Parathyroid adenoma (tissue), 2 donors: Measurements from ENCODE around the gene NDUFA12.
A peak's percentile ranks its signal among the peaks of the same experiment; 100 is the strongest.

ENCODE experiments used
- H2AFZ ChIP-seq: fragments of 300-600 bp; sonication (generic); one replicate; pipeline ENCODE4 v1.7.0; 2017; ENCODE audit warnings: antibody characterized with exemption, mild to moderate bottlenecking
- H3K27ac ChIP-seq: fragments of 300-600 bp; sonication (generic); one replicate; pipeline ENCODE4 v1.7.0; 2017
- H3K27me3 ChIP-seq: fragments of 300-600 bp; sonication (generic); one replicate; pipeline ENCODE4 v1.7.0; 2017; ENCODE audit warnings: low read length; ENCODE audit not compliant: control insufficient read depth, insufficient read depth
- H3K36me3 ChIP-seq: fragments of 300-600 bp; sonication (generic); one replicate; pipeline ENCODE4 v1.7.0; 2017; ENCODE audit warnings: low read length; ENCODE audit not compliant: control insufficient read depth, insufficient read depth
- H3K4me1 ChIP-seq: fragments of 300-600 bp; sonication (generic); one replicate; pipeline ENCODE4 v1.7.0; 2017; ENCODE audit warnings: control low read depth
- H3K4me2 ChIP-seq: fragments of 300-600 bp; sonication (generic); one replicate; pipeline ENCODE4 v1.7.0; 2017; ENCODE audit warnings: low read length
- H3K4me3 ChIP-seq: fragments of 300-600 bp; sonication (generic); one replicate; pipeline ENCODE4 v1.7.0; 2017; ENCODE audit warnings: low read depth, low read length
- H3K79me2 ChIP-seq: fragments of 300-600 bp; sonication (generic); one replicate; pipeline ENCODE4 v1.7.0; 2017; ENCODE audit warnings: control low read depth
- H3K9ac ChIP-seq: fragments of 300-600 bp; sonication (generic); one replicate; pipeline ENCODE4 v1.7.0; 2017; ENCODE audit warnings: mild to moderate bottlenecking
- H3K9me3 ChIP-seq: fragments of 300-600 bp; sonication (generic); one replicate; pipeline ENCODE4 v1.7.0; 2017; ENCODE audit warnings: low read length; ENCODE audit not compliant: control insufficient read depth
- TF ChIP-seq, protein P1 (sequence below): fragments of 300-600 bp; sonication (generic); IDR thresholded peaks from one replicate; pipeline ENCODE4 v1.7.0; 2017; ENCODE audit warnings: antibody characterized with exemption, mild to moderate bottlenecking
- donor health status: primary hyperparathyroidism.

NDUFA12 gene

DNA sequence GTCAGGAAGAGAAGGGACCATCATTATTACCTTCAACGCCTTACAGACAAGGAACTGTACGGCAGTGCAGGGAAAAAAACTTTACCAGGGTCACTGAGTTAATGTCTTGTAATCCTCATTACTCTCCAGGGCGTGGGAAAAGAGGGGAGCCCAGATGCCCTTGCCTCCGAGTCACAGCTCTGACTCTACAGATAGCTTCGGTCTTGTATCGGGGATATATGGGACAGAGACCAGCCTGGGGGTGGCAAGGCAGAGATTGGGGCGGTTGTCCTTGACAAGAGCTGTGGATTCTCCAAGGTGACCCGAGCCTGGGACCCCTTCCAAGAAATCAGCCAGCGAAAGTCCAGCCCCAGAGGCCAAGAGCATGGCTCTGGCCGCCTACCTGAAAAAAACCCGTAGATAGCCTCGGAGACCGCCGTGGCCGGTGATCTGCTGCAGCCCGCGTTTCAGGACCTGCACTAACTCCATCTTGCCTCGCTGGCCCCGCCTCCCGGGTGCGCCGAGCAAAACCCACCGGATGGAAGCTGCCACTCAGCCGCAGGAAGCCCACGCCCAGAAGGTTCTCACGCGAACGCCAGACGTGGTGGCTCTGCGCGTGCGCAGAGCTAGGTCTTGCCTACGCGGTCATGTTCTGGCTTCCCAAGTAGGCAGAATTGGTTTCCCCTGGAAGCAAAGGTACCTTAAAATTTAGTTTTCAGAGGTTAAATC, at the start of gene NDUFA12:
TSS of gene NDUFA12 (minus strand) at position 485 of the 708 bp plus-strand sequence. CDS start at position 468, 17 bp downstream.
- Histone ChIP-seq H3K79me2 (peaks cover 12% of the 10 kb centered on the region), H3K27me3 (no peaks in the 10 kb centered on the region), H3K4me1 (no peaks in the 10 kb centered on the region), H3K4me2 (peak within 1 kb of the TSS; percentile 56), H2AFZ (peak within 1 kb of the TSS; percentile 81), H3K9me3 (no peaks in the 10 kb centered on the region), H3K4me3 (peak within 1 kb of the TSS; percentile 81), H3K27ac (peak within 1 kb of the TSS; percentile 82), H3K36me3 (no peaks in the 10 kb centered on the region), H3K9ac (peak within 1 kb of the TSS; percentile 56)
- TF ChIP-seq, protein P1, sequence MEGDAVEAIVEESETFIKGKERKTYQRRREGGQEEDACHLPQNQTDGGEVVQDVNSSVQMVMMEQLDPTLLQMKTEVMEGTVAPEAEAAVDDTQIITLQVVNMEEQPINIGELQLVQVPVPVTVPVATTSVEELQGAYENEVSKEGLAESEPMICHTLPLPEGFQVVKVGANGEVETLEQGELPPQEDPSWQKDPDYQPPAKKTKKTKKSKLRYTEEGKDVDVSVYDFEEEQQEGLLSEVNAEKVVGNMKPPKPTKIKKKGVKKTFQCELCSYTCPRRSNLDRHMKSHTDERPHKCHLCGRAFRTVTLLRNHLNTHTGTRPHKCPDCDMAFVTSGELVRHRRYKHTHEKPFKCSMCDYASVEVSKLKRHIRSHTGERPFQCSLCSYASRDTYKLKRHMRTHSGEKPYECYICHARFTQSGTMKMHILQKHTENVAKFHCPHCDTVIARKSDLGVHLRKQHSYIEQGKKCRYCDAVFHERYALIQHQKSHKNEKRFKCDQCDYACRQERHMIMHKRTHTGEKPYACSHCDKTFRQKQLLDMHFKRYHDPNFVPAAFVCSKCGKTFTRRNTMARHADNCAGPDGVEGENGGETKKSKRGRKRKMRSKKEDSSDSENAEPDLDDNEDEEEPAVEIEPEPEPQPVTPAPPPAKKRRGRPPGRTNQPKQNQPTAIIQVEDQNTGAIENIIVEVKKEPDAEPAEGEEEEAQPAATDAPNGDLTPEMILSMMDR, result no peak

DNA sequence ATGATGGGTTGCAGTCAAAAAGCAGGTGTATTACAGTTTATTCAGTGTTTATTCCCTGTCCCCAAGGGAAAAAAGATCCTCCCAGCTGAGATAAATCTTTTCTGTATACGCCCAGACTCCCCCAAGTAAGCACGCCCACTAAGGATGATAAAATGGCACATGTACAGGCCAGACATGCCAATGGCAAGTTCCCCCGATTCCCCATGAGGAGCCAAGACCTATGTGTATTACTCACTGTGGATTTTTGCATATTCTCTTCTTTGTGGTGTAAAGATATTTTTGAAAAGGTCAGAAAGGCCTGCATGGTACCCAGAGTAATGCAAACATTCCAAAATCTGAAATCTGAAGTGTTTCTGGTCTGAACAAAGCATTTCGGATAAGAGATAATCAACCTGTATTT, 47.7 kb upstream of the NDUFA12 start:
- H3K4me2 ChIP-seq, result no peak overlapping the region
- H3K79me2 ChIP-seq, result no peaks in the 10 kb centered on the region
- no peaks in the 10 kb centered on the region for H3K4me1 ChIP-seq
- H3K27ac ChIP-seq, result no peak overlapping the region
- H2AFZ ChIP-seq, result no peak overlapping the region
- TF ChIP-seq, protein P1, result no peak
- no peaks in the 10 kb centered on the region for H3K36me3 ChIP-seq
- no peak overlapping the region for H3K4me3 ChIP-seq
- H3K27me3 ChIP-seq, result no peaks in the 10 kb centered on the region
- no peak overlapping the region for H3K9ac ChIP-seq
- no peaks in the 10 kb centered on the region for H3K9me3 ChIP-seq

DNA sequence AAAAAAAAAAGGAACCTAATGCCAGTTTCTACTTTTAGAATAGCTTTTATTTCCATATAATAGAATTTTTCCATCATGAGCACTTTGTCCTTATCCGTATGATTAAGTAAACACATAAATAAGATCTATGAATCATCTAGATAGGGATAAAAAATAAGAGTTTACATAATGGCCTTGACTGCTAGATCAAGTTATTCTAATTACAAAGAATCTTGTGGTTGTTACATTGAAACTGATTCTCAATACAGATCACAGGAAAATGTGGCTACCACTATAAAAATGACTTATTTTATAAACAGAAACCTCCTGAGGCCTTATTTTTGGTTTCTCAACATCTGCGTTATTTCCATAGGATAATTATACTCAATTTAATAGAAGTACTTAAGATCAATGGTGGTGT, 34.4 kb upstream of the NDUFA12 start:
- no peak overlapping the region for H3K4me2 ChIP-seq
- no peak overlapping the region for H3K27ac ChIP-seq
- no peaks in the 10 kb centered on the region for H3K9me3 ChIP-seq
- H3K27me3 ChIP-seq, result no peaks in the 10 kb centered on the region
- H3K9ac ChIP-seq, result no peak overlapping the region
- no peak overlapping the region for H3K4me3 ChIP-seq
- H3K4me1 ChIP-seq, result no peaks in the 10 kb centered on the region
- H3K36me3 ChIP-seq, result no peaks in the 10 kb centered on the region
- no peak overlapping the region for H2AFZ ChIP-seq
- no peaks in the 10 kb centered on the region for H3K79me2 ChIP-seq
- TF ChIP-seq, protein P1, result no peak

DNA sequence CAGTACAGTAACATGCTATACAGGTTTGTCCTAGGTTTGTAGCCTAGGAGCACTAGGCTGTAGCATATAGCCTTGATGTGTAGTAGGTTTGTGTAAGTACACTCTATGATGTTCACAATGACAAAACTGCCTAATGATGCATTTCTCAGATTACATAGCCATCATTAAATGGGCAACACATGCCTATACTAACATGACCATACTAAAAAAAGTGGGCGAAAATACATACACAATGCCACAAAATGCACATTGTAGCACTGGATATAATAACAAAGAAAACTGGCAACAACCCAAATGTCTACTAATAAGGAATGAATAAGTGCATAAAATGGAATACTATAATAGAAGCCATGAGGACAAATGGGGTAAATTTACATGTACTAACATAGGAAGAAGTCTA, 31.3 kb upstream of the NDUFA12 start:
- H3K36me3 ChIP-seq, result no peaks in the 10 kb centered on the region

More for the DNA sequence above, 31.3 kb upstream of the NDUFA12 start:
- TF ChIP-seq, protein P1, result no peak
- no peaks in the 10 kb centered on the region for H3K4me1 ChIP-seq
- no peaks in the 10 kb centered on the region for H3K27me3 ChIP-seq
- no peaks in the 10 kb centered on the region for H3K79me2 ChIP-seq
- H2AFZ ChIP-seq, result no peak overlapping the region
- no peaks in the 10 kb centered on the region for H3K9me3 ChIP-seq
- no peak overlapping the region for H3K4me2 ChIP-seq
- H3K9ac ChIP-seq, result no peak overlapping the region
- no peak overlapping the region for H3K27ac ChIP-seq
- H3K4me3 ChIP-seq, result no peak overlapping the region
